Endothelial cell of umbilical vein (primary cell): ENCODE measurements around the gene TOMM20. TPM values are rescaled to one million over a fixed set of nuclear protein-coding genes. Genes with fewer than 3 reads are reported as not detected.

ENCODE experiments used
- BruUV-seq: library from RNA; stranded (reverse); fragments of 400-500 nt; replicated peaks from 2 replicates; lab custom pipeline; 2021; lab: Mats Ljungman, UMichigan
- CTCF ChIA-PET: fragments of 300-600, 350-600 bp; sonication (Branson Sonifier 250); formaldehyde crosslinking; loops from one replicate; lab custom pipeline; 2021; ENCODE audit warnings: antibody characterized with exemption, inconsistent platforms; lab: Charles Lee
- POLR2A ChIA-PET: fragments of 300-600, 350-600 bp; sonication (Branson Sonifier 250); formaldehyde crosslinking; loops from one replicate; lab custom pipeline; 2021; ENCODE audit warnings: antibody characterized with exemption, inconsistent platforms; lab: Charles Lee
- DNase-seq: peaks from one replicate; pipeline ENCODE4 v3.0.0-alpha.2; 2011; ENCODE audit warnings: low read depth, low spot score
- FAIRE-seq: peaks from 2 replicates; lab custom pipeline; 2011; peaks lifted over from hg19 to GRCh38; lab: Jason Lieb, UNC
- H2AFZ ChIP-seq: 2 replicates; pipeline ENCODE4 v1.6.0; 2012; ENCODE audit warnings: low read depth, low read length, control low read depth, inconsistent platforms
- H3K27ac ChIP-seq: 2 replicates; pipeline ENCODE4 v1.5.1; 2011; ENCODE audit warnings: low read depth, mild to moderate bottlenecking, control low read depth, low read length, moderate library complexity; ENCODE audit not compliant: insufficient read depth
- H3K27me3 ChIP-seq, 2 experiments: 2 replicates each; pipeline versions ENCODE4 v1.6.0 to v1.6.1; 2011; ENCODE audit warnings: low read length in 2 of 2, mixed read lengths in 1 of 2; ENCODE audit not compliant: control insufficient read depth in 2 of 2, insufficient read depth in 2 of 2
- H3K36me3 ChIP-seq, 2 experiments: 2 replicates in 1 of 2; 3 replicates in 1 of 2; pipeline ENCODE4 v1.5.1; 2011; ENCODE audit warnings: low read length in 2 of 2, mild to moderate bottlenecking in 1 of 2, moderate library complexity in 1 of 2; ENCODE audit not compliant: control insufficient read depth in 2 of 2, insufficient read depth in 2 of 2; ENCODE audit errors: extremely low read depth in 1 of 2
- H3K4me1 ChIP-seq: 3 replicates; pipeline ENCODE4 v1.5.1; 2011; ENCODE audit warnings: mild to moderate bottlenecking, low read length; ENCODE audit not compliant: control insufficient read depth, insufficient read depth; ENCODE audit errors: extremely low read depth
- H3K4me2 ChIP-seq: 2 replicates; pipeline ENCODE4 v1.6.1; 2011; ENCODE audit warnings: low read length, control low read depth, mixed read lengths; ENCODE audit not compliant: insufficient read depth
- H3K4me3 ChIP-seq, 3 experiments: fragments of 200-600 bp in 1 of 3; sonication (generic), shearing (Covaris generic) in 1 of 3; replicated peaks in 1 of 3; 2 replicates each; pipeline ENCODE4 v1.5.1; 2011 to 2016; ENCODE audit warnings: control low read depth in 3 of 3, low read length in 3 of 3, mild to moderate bottlenecking in 2 of 3, inconsistent platforms in 1 of 3, low read depth in 1 of 3, moderate library complexity in 1 of 3; ENCODE audit not compliant: insufficient read depth in 1 of 3
- H3K79me2 ChIP-seq: 2 replicates; pipeline ENCODE4 v1.6.0; 2012; ENCODE audit warnings: low read length, inconsistent platforms; ENCODE audit not compliant: control insufficient read depth, insufficient read depth
- H3K9ac ChIP-seq: replicated peaks from 2 replicates; pipeline ENCODE3; 2011; ENCODE audit warnings: low read length, control low read depth; ENCODE audit not compliant: insufficient read depth; ENCODE audit errors: extremely low read depth
- H3K9me1 ChIP-seq: replicated peaks from 3 replicates; pipeline ENCODE4 v1.6.0; 2011; ENCODE audit warnings: mild to moderate bottlenecking, low read length; ENCODE audit not compliant: control insufficient read depth, insufficient read depth; ENCODE audit errors: extremely low read depth
- H3K9me3 ChIP-seq: replicated peaks from 2 replicates; pipeline ENCODE4 v1.5.1; 2012; ENCODE audit warnings: low read length, inconsistent platforms; ENCODE audit not compliant: control insufficient read depth, insufficient read depth
- H4K20me1 ChIP-seq: replicated peaks from 2 replicates; pipeline ENCODE3; 2011; ENCODE audit warnings: mild to moderate bottlenecking, low read length; ENCODE audit not compliant: control insufficient read depth, insufficient read depth; ENCODE audit errors: extremely low read depth
- EZH2 ChIP-seq: IDR thresholded peaks from 2 replicates; pipeline ENCODE4 v1.6.1; 2012; ENCODE audit warnings: borderline replicate concordance, low read depth, mild to moderate bottlenecking, moderate library complexity, low read length, inconsistent platforms; ENCODE audit not compliant: severe bottlenecking
- FOS ChIP-seq: IDR thresholded peaks from 2 replicates; pipeline ENCODE4 v1.6.1; 2011; ENCODE audit warnings: mild to moderate bottlenecking, low read length, moderate library complexity, borderline replicate concordance; ENCODE audit not compliant: insufficient read depth
- GATA2 ChIP-seq: IDR thresholded peaks from 2 replicates; pipeline ENCODE4 v1.7.0; 2011; ENCODE audit warnings: low read depth, mild to moderate bottlenecking, moderate library complexity, mixed read lengths, low read length; ENCODE audit not compliant: insufficient read length, insufficient read depth
- JUN ChIP-seq: IDR thresholded peaks from 2 replicates; pipeline ENCODE4 v1.6.1; 2011; ENCODE audit warnings: borderline replicate concordance, low read depth; ENCODE audit not compliant: insufficient read length, insufficient read depth
- MAX ChIP-seq: IDR thresholded peaks from 2 replicates; pipeline ENCODE4 v1.6.1; 2011; ENCODE audit not compliant: insufficient read depth, insufficient read length
- MYC ChIP-seq: IDR thresholded peaks from one replicate; pipeline ENCODE4 v1.6.1; 2011; ENCODE audit warnings: mild to moderate bottlenecking, low read depth, low read length
- POLR2A ChIP-seq: IDR thresholded peaks from 2 replicates; pipeline ENCODE4 v1.6.1; 2012; ENCODE audit warnings: low read depth, mild to moderate bottlenecking, control low read depth, low read length
- POLR2AphosphoS5 ChIP-seq: IDR thresholded peaks from 2 replicates; pipeline ENCODE4 v1.6.1; 2012; ENCODE audit warnings: low read depth, mild to moderate bottlenecking, control low read depth, low read length, moderate library complexity; ENCODE audit not compliant: insufficient read depth
- dilution Hi-C: fragments of 300-500 bp; cut with MboI; formaldehyde crosslinking; loops from one replicate; pipeline ENCODE4 v1.15.0; 2019; ENCODE audit warnings: low sequenced_read_pairs; ENCODE audit not compliant: extremely low pct_ligation_motif_present
- intact Hi-C: fragments of 100-400 bp; cut with micrococcal nuclease; formaldehyde crosslinking; loops from one replicate; pipeline ENCODE4 v1.10.0; 2022
- polyA plus RNA-seq, 4 experiments: library from polyadenylated mRNA; depleted of rRNA in 3 of 4; stranded (reverse) in 3 of 4; unstranded in 1 of 4; fragments of >200 nt; gene quantifications; 2 replicates each; pipeline versions ENCODE4 v1.2.1 to v1.2.3, GENCODE V29; 2011 to 2012; ENCODE audit warnings: missing spikeins in 1 of 4
- total RNA-seq: library from RNA; stranded (reverse); gene quantifications from 2 replicates; pipeline ENCODE4 v1.2.3, GENCODE V29; 2021
- TF ChIP-seq, protein P1 (sequence below), 2 donors: IDR thresholded peaks; 1 replicate in 1 of 2; 2 replicates in 1 of 2; pipeline ENCODE4 v1.5.1; 2011; ENCODE audit warnings: low read length in 2 of 2, mild to moderate bottlenecking in 2 of 2, moderate library complexity in 2 of 2, control low read depth in 1 of 2, inconsistent platforms in 1 of 2, low read depth in 1 of 2; ENCODE audit not compliant: insufficient read depth in 1 of 2; ENCODE audit errors: extremely low read depth in 1 of 2

TOMM20 gene
- total and polyA plus RNA-seq, 2 donors (not counting 3 experiments of a cell fraction or from before 2014, with no cell fraction given), result 42.5 to 98.4 TPM

DNA sequence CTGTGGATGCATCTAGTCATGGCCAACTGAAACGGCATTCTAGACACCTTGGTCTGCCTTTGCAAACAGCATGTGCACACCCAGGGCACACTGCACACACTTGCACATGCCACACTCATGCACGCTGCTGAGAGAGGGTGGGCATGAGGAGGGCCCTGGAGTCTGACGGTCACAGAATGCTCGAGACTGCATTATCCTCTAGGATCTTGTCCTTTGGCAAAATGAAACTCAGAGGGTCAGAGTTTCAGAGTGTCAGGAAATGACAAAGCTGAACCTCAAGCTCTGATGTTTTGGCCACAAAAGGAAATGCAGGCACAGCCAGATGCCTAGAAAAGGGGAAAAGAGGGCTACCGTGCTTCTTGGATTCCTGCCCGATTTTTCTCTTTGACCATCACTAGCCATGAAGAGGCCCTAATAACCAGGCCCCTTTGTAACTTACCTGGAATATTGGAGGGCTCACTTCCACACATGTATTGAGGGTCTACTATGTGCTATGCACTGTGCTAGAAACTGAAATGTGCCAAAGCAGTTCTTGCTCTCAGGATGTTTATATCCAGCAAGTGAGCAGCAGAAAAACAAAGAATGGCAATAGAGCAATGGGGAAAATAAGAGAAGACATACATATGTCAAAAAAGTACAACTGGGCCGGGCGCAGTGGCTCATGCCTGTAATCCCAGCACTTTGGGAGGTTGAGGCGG is 65.4 kb downstream of the TOMM20 start:
- Histone ChIP-seq H3K36me3 (no peaks in the 10 kb centered on the region), H3K4me2 (no peak overlapping the region), H3K9me3 (no peaks in the 10 kb centered on the region), H3K4me1 (peaks cover 15% of the 10 kb centered on the region), H2AFZ (no peak overlapping the region), H4K20me1 (no peaks in the 10 kb centered on the region), H3K79me2 (no peaks in the 10 kb centered on the region), H3K9ac (no peak overlapping the region), H3K27me3 (no peaks in the 10 kb centered on the region), H3K9me1 (no peaks in the 10 kb centered on the region), H3K4me3 (no peak overlapping the region), H3K27ac (no peak overlapping the region)
- peak; percentile 47 for DNase-seq
- intact Hi-C loops (no loop called here), dilution Hi-C loops (no loop called here)
- BruUV-seq, result no TSS peak
- POLR2A ChIA-PET, result no interaction called here
- CTCF ChIA-PET, result interaction anchor here (1.0 to 1.4 kb wide), 2 partner anchors 9 to 11 kb away, joined by 4 read pairs; no protein-coding TSS in a partner anchor
- TF ChIP-seq JUN (no peak), FOS (peak; percentile 12), MYC (no peak), EZH2 (no peak), POLR2AphosphoS5 (no peak), POLR2A (no peak), MAX (no peak), GATA2 (peak; percentile 26)
- TF ChIP-seq, protein P1, sequence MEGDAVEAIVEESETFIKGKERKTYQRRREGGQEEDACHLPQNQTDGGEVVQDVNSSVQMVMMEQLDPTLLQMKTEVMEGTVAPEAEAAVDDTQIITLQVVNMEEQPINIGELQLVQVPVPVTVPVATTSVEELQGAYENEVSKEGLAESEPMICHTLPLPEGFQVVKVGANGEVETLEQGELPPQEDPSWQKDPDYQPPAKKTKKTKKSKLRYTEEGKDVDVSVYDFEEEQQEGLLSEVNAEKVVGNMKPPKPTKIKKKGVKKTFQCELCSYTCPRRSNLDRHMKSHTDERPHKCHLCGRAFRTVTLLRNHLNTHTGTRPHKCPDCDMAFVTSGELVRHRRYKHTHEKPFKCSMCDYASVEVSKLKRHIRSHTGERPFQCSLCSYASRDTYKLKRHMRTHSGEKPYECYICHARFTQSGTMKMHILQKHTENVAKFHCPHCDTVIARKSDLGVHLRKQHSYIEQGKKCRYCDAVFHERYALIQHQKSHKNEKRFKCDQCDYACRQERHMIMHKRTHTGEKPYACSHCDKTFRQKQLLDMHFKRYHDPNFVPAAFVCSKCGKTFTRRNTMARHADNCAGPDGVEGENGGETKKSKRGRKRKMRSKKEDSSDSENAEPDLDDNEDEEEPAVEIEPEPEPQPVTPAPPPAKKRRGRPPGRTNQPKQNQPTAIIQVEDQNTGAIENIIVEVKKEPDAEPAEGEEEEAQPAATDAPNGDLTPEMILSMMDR (IDR thresholded peaks at IDR 0.05; ENCODE audit: extremely low read depth in 1 of 2, insufficient read depth in 1 of 2, low read depth in 1 of 2, low read length in 2 of 2), result no peak
- no peak for FAIRE-seq
